ENCODE results near the gene PPP2R5B. TPM values are rescaled to one million over a fixed set of nuclear protein-coding genes. Genes with fewer than 3 reads are reported as not detected.

PPP2R5B gene
- 10 to 100 TPM; 17.2 to 34.2 (median 24.3) TPM for total RNA-seq

- peak in 1 of 5 experiments; percentile 49 for TF ChIP-seq CTCF (IDR thresholded peaks at IDR 0.05 in 4 of 5, conservative IDR thresholded peaks at IDR 0.05 in 1 of 5)
- TF ChIP-seq POLR2A (IDR thresholded peaks at IDR 0.05) = peak; percentile 87 to 94
- ATAC-seq (peak; percentile 97 to 98), DNase-seq (peak; percentile 95)
- no peaks in the 10 kb centered on the region for H3K27me3 ChIP-seq
- peaks cover 0 to 28% of the 10 kb centered on the region in 2 donors for H3K36me3 ChIP-seq
- H3K4me3 ChIP-seq = peak within 1 kb of the TSS; percentile 80 to 100 (median 86)
- H3K4me1 ChIP-seq = peaks cover 21 to 24% of the 10 kb centered on the region in 2 donors
- intact Hi-C loops (cut with DNase I; ENCODE audit: low total_unique reads) = loop anchor here (1.0 to 2.0 kb wide), 3 partner anchors 69 to 103 kb away; partner anchors contain the start of genes BATF2 and SNX15
- in situ Hi-C loops (cut with MboI; ENCODE audit: low sequenced_read_pairs in 4 of 4) = loop anchor here in 1 of 4 donors (10.0 kb wide), 1 partner anchor 101 kb away; the partner anchor contains the start of gene SNX15
- peak within 1 kb of the TSS; percentile 97 to 100 (median 100) for H3K27ac ChIP-seq
- H3K9me3 ChIP-seq = no peaks in the 10 kb centered on the region
Measured at GRCh38 chr11:64923944-64924909, at the start of gene PPP2R5B. Gene PPP2R5B (plus strand): TSS chr11:64924689. CDS start chr11:64925735, 1,046 bp downstream.

- intact Hi-C loops (cut with DNase I; ENCODE audit: low total_unique reads) = loop anchor here (10.0 kb wide), 1 partner anchor 631 kb away; the partner anchor contains the start of genes FKBP2 and PPP1R14B
- no peaks in the 10 kb centered on the region for H3K27me3 ChIP-seq
- in situ Hi-C loops (cut with MboI; ENCODE audit: low sequenced_read_pairs in 4 of 4) = no loop called here
- H3K9me3 ChIP-seq = no peaks in the 10 kb centered on the region
- peak overlapping the region; percentile 71 to 77 (median 74) for H3K4me3 ChIP-seq
- peaks cover 0 to 10% of the 10 kb centered on the region in 2 donors for H3K36me3 ChIP-seq
- H3K27ac ChIP-seq = peak overlapping the region; percentile 93 to 94 (median 94)
- DNase-seq (no peak), ATAC-seq (peak in 1 of 2 donors; percentile 29)
- peaks cover 73 to 78% of the 10 kb centered on the region in 2 donors for H3K4me1 ChIP-seq
- no peak for TF ChIP-seq POLR2A (IDR thresholded peaks at IDR 0.05)
- TF ChIP-seq CTCF (IDR thresholded peaks at IDR 0.05 in 4 of 5, conservative IDR thresholded peaks at IDR 0.05 in 1 of 5) = no peak
Measured at GRCh38 chr11:64875369-64876228, 48.9 kb upstream of the PPP2R5B start.

GRCh38 chr11:64876229-64876750, 48.2 kb upstream of the PPP2R5B start:
- TF ChIP-seq POLR2A (IDR thresholded peaks at IDR 0.05) (peak in 1 of 2 donors; percentile 23), CTCF (IDR thresholded peaks at IDR 0.05 in 4 of 5, conservative IDR thresholded peaks at IDR 0.05 in 1 of 5) (no peak)
- ATAC-seq (no peak), DNase-seq (no peak)
- Histone ChIP-seq H3K9me3 (no peaks in the 10 kb centered on the region), H3K27ac (peak overlapping the region; percentile 93 to 94 (median 94)), H3K36me3 (peaks cover 0 to 10% of the 10 kb centered on the region in 2 donors), H3K4me1 (peaks cover 73 to 76% of the 10 kb centered on the region in 2 donors), H3K4me3 (peak overlapping the region; percentile 71 to 77 (median 74)), H3K27me3 (no peaks in the 10 kb centered on the region)
- intact Hi-C loops (cut with DNase I; ENCODE audit: low total_unique reads) = loop anchor here (10.0 kb wide), 1 partner anchor 631 kb away; the partner anchor contains the start of genes FKBP2 and PPP1R14B
- in situ Hi-C loops (cut with MboI; ENCODE audit: low sequenced_read_pairs in 4 of 4) = no loop called here

GRCh38 chr11:64876835-64877341, 47.6 kb upstream of the PPP2R5B start:
- ATAC-seq = peak; percentile 13 to 31
- H3K4me1 ChIP-seq = peaks cover 69 to 72% of the 10 kb centered on the region in 2 donors
- no peaks in the 10 kb centered on the region for H3K9me3 ChIP-seq
- peak overlapping the region; percentile 71 to 77 (median 74) for H3K4me3 ChIP-seq
- DNase-seq = peak in 1 of 2 donors; percentile 77
- H3K27ac ChIP-seq = peak overlapping the region; percentile 93 to 94 (median 94)
- intact Hi-C loops (cut with DNase I; ENCODE audit: low total_unique reads) (loop anchor here (10.0 kb wide), 1 partner anchor 632 kb away; the partner anchor contains the start of genes FKBP2 and PPP1R14B), in situ Hi-C loops (cut with MboI; ENCODE audit: low sequenced_read_pairs in 4 of 4) (no loop called here)
- TF ChIP-seq POLR2A (IDR thresholded peaks at IDR 0.05) = no peak
- no peak for TF ChIP-seq CTCF (IDR thresholded peaks at IDR 0.05 in 4 of 5, conservative IDR thresholded peaks at IDR 0.05 in 1 of 5)
- no peaks in the 10 kb centered on the region for H3K27me3 ChIP-seq
- H3K36me3 ChIP-seq = peaks cover 0 to 10% of the 10 kb centered on the region in 2 donors
